Suppressor macrophage treated with lipopolysaccharide for 4 hours (primary cell): Measurements from ENCODE around the gene B4GALNT2.
"Not testable (repeated sequence)": the region's sequence is repeated elsewhere in the genome, so short reads cannot be mapped to it uniquely, and the experiment has no call there.

Source experiments
- DNase-seq: peaks from one replicate; pipeline ENCODE4 v3.0.0-alpha.2; 2020

B4GALNT2 gene, protein sequence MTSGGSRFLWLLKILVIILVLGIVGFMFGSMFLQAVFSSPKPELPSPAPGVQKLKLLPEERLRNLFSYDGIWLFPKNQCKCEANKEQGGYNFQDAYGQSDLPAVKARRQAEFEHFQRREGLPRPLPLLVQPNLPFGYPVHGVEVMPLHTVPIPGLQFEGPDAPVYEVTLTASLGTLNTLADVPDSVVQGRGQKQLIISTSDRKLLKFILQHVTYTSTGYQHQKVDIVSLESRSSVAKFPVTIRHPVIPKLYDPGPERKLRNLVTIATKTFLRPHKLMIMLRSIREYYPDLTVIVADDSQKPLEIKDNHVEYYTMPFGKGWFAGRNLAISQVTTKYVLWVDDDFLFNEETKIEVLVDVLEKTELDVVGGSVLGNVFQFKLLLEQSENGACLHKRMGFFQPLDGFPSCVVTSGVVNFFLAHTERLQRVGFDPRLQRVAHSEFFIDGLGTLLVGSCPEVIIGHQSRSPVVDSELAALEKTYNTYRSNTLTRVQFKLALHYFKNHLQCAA

DNA sequence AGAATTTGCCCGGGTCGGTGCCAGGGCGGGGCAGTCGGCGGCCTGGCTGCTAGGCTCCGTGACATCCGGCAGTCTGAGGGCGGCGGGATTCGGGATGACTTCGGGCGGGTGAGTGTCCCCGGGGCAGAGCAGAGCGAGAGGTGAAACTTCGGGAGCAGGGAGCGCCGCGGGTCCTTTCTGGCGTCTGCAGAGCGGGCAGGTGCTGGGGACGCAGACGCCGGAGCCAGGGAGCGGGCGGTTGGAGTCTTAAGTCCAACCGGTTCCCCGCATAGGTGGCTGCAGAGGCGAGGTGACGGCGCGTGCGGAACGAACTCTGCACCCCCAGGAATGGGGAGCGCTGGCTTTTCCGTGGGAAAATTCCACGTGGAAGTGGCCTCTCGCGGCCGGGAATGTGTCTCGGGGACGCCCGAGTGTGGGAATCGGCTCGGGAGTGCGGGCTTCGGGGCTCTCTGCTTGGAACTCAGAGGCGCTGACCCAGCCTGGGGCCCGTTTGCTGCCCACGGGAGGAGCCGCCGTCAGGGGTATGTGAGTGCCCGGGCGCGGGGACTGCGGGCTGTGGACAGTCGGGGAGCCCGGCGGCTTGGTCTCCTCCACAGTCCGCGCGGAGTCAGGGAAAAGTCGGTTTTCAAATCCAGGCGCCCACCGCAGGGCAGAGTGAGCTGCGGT, at the start of gene B4GALNT2:
B4GALNT2 (plus strand) TSS at position 71 of the 666 bp plus-strand sequence; CDS start at position 95, 24 bp downstream.
- no peak for DNase-seq

DNA sequence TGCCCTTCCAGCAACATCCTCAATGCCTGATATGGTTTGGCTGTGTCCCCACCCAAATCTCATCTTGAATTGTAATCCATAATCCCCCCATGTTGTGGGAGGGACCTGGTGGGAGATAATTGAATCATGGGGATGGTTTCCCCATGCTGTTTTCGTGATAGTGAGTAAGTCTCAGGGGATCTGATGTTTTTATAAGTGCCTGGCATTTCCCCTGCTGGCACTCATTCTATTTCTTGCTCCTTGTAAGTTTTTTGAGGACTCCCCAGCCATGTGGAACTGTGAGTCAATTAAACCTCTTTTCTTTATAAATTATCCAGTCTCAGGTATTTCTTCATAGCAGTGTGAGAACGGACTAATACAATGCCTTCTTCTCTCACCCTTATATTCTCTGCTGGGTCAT, 47.5 kb upstream of the B4GALNT2 start:
- not testable (repeated sequence) for DNase-seq

DNA sequence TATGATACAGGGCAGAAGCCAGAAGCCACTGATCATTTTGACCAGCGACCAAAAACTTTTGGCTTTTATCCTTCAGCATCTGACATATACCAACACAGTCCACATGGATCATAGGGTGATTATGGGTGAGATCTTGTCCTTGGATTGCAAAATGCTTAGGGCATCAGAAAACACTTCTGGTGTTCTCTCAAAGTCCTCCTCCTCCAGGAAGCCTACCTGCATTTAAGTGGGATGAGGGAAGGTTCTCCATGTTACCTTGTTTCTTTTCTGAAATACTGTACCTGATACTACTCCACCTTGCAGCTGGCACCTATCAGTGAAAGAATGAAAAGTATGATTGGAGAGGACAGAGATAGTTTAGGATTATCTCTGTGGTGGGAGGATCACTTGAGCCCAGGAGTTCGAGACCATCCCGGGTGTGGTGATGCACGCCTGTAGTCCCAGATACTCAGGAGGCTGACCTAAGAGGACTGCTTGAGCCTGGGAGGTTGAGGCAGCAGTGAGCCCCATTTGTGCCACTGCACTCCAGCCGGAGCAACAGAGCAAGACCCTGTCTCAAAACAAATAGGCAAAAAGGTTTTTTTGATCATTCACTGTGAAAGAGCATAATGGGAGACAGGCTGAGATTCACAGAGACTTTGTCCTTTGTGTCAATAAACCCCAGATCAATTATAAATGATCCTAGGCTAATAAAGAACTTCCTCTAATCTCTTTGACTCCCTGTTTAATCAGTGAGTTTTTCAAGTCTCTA, 46.8 kb upstream of the B4GALNT2 start:
- no peak for DNase-seq

DNA sequence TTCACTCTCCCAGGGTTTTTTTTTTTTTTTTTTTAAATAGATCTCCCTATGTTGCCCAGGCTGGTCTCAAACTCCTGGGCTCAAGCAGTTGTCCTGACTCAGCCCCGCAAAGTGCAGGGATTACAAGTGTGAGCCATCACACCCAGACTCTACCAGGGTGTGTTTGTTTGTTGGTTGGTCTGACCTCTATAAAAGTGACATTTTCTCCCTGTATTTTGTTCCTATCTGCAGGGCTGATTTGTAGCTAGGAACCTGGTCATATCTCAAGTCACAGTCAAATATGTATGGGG, 46.3 kb upstream of the B4GALNT2 start:
- DNase-seq: no peak

DNA sequence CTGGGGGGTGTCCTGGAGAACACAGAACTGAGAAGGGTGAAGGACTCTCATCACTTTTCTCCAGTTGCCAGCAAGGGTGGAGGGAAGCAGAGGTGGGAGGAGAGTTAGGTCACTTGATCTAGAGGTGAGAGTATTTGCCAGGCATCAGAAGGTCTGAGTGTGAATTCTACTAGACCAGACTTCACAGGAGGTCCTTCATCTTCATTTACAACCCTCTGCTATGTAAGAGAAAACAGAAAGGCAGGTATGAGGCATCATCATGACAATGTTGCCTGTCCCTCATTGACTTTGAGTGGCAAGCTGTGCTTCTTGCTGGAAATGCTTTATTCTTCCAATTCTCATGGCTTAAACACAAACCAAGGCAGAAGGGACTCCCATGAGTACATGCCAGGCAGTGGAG, 45.9 kb upstream of the B4GALNT2 start:
- DNase-seq: no peak

DNA sequence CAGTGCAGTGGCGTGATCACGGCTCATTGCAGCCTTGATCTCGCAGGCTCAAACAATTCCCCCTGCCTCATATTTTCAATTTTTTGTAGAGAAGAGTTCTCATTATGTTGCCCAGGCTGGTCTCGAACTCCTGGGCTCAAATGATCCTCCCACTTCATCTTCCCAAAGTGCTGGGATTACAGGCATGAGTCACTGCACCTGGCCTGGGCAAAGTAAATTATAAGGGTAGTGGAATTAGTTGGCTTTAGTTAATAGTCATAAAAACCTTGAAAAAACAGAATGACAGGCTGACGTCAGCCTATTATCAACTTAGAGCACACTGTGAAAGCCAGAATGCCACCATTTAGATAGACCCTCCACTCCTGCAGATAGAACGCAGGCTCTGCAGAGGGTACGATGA, 43.5 kb upstream of the B4GALNT2 start:
- DNase-seq: no peak

DNA sequence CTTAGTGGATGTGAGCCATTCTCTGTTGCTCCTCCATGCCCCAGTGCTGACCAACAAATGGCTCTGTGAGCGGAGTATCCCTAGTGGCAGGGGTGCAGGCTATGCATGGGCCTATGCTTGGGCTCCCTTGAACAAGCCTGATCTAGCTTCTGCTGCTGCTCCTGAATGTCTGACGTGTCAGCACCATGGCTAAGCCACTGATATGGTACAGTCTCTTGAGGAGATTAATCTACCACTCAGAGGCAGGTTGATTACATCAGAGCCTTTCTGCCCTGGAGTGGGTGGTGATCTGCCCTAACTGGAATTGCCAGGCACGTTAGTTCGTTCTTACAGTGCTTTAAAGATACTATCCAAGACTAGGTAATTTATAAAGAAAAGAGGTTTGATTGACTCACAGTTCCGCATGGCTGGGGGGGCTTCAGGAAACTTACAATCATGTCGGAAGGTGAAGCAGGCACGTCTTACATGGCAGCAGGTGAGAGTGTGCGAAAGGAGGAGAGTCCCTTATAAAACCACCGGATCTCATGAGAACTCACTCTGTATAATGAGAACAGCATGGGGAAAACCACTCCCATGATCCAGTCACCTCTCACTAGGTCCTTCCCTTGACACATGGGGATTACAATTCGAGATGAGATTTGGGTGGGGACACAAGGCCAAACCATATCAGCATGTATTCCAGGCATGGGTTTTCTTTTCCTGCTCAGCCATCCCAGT, 41.5 kb upstream of the B4GALNT2 start:
- DNase-seq: no peak

DNA sequence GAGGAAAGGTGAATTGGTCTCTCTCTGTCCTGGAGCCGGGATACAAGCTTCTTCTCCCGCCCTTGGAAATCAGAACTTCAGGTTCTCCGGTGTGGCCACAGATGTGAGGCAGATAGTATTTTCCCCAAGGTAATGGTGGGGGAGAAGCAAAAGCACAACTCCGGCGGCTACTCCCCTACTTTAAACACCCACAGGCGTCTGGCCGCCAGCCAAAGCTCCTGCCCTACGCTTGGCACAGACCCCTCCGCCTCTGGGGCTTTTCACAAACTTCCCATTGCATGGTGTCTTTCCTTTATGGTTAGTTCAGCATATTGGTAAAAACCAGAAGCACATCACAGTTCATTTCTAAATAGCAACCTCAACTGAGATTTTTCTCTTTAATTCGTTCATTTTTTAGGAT, 39.4 kb upstream of the B4GALNT2 start:
- DNase-seq: no peak

DNA sequence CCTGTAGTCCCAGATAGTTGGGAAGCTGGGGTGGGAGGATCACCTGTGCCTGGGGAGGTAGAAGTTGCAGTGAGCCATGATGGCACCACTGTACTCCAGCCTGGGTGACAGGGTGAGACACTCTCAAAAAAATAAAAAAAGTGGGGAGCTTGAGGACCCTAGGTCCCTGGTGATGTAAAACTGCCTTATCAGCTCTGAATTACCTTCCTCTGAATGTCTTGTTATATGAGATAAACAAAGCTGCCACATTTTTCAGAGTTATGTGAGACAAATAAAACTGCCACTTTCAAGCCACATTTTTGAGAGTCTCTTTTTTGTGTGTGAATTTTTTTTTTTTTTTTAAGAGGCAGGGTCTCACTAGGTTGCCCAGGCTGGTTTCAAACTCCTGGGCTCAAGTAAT, 32.0 kb upstream of the B4GALNT2 start:
- no peak for DNase-seq

DNA sequence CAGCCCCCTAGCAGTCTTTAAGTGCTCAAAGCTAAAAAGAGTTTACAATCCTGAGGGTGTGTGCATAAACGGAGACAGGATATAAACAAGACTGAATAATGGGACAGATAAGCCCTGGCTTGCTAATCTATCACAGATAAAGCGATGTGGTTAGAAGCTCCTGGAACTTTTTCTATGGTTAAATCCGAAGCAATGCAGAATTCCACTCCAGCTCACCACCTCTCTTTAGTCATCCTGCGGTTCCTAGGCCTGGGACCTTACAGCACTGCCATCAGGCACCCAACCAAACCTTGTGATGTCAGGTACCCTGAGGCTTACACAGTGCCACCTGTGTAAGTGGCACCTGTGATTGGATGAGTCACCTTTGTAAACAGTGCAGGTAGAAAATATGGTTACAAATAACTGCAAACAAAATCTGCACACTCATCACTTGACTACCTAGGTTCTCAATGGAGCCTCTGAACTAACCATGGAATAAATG, 31.5 kb upstream of the B4GALNT2 start:
- no peak for DNase-seq

DNA sequence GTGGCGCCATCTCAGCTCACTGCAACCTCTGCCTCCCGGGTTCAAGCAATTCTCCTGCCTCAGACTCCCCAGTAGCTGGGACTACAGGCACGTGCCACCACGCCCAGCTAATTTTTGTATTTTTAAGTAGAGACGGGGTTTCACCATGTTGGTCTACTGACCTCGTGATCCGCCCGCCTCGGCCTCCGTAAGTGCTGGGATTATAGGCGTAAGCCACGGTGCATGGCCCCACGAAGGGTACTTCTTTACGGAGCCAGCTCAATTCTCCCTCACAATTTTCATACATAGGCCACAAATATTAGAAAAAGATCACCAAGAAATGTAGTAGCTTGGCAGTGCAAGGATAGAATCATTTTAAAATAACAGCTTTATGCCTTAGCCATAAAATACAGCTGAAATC, 29.2 kb upstream of the B4GALNT2 start:
- DNase-seq: not testable (repeated sequence)

DNA sequence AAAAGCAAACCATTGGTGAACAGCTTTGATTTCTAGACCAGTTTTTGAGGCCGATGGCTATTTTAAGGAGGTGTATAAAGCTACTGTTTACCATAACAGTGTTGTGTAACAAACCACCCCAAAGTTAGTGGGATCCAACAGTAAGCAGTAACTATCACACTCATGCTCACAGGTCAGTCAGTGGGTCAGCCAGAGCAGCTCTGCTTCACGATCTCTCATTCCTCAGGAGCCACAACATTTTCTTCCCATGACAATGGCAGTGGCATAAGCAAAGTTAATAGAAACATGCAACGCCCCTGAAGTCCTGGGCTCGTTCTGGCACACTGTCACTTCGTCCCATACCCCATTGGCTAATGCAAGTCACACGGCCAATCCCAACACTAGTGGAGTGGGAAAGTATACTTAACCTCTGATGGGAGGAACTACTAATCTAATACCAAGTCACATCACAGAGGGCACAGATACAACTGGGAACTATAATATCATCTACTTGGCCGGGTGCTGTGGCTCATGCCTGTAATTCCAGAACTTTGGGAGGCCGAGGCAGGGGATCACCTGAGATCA, 28.0 kb upstream of the B4GALNT2 start:
- no peak for DNase-seq

DNA sequence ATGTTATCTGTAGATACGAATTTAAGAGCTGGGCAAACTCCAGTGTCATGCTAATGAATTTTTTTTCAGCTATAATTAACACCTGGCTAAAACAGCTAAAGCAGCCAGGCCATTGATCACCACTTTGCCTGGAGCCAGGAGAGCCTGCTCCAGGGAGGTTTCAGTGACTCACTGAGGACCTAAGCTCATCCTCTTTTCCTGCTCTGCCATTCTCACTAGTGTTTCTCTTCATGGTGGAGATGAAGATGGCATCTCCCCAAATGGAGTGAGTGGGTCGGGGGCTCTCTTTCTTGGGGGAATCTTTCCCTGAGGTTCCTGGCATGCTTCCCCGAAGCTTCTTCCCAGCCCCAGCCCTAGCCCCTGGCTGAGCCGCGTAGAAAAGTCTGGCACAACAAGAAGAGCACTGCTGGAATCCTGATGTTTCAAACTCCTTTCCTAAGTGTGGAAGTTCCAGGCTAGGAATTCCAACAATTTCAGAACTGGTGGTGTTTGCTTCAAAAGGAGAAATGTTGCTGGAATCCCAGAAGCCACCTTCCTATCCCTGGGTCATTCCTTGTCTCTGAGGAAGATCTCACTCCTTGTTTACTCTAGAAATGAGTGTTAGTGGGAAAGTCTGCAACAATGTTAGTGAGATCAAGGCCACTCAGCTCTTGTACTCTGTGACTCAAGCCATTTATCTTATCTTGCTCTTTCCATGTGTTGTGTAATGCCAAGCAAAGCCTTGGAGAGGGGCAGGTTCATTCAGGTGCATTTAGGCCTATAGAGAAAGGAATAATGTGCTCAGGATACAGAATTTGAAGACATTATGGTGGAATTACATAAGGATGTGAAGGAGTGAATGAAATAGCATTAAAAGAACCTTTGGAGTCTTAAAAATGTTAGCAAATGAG, 26.0 kb upstream of the B4GALNT2 start:
- no peak for DNase-seq

DNA sequence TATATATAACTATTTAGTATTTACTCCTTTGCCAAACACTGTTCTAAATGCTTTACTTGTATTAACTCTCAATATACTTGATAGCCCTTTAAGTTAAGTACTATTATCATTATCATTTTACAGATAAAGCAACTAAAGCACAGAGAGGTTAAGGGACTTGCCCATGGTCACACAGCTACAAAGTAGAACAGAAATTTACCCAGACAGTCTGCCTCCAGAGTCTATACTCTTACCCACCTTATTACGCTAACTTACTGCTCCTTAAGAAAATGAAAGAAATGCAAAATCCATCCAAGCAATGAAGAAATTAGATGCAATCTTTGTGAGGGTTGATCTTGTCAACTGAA, 25.4 kb upstream of the B4GALNT2 start:
- no peak for DNase-seq

DNA sequence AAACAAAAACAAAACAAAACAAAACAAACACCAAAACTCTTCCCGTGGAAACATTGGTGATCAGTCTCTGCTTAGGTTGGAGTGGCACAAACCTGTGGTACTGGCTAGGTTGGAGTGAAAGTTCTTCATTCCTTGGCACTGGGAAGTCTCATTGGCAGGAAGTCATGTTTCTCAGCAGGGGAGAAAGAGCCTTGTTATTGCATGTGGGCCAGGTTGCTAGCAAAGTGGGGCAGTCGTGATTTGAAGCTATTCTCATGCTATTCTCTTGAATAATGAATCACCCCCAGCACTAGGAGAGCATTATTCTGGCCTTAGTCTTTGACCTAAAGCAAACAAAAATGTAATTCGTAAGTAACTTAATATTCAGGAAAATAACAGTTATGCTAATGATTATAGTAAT, 24.3 kb upstream of the B4GALNT2 start:
- no peak for DNase-seq

DNA sequence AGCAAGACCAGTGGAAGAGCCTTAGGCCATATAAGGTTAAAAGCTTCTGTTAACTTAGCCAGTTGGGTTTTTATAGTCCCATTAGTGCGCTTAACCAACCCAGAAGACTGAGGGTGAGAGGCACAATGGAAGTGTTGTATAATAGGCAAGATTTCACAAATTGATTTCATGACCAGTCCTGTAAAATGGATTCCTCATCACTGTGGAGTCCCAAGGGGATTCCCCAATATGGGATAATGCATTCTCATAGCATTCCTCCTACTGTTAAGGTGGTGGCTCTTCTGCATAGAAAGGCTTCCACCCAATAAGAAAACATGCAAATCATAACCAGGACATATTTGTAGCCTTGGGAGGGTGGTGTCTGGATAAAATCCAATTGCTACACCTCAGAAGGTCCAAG, 22.1 kb upstream of the B4GALNT2 start:
- DNase-seq: no peak

DNA sequence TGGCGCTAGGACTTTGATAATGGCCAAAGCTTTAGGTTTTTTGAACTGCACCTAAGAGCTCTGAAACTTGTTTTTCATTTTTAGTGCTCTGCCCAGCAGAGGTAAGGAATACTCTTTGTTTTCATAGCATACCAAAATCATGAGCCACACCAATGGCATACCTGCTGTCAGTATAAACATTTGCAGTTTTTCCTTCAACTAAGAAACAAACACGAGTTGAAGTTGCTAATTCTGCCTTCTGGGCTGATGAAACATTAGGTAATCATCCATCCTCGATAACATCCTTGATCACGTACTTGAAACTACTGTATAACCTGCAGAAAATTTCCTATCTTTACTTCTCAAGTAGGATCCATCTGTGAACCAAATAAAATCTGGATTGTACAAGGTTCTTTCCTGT, 20.6 kb upstream of the B4GALNT2 start:
- DNase-seq: no peak

DNA sequence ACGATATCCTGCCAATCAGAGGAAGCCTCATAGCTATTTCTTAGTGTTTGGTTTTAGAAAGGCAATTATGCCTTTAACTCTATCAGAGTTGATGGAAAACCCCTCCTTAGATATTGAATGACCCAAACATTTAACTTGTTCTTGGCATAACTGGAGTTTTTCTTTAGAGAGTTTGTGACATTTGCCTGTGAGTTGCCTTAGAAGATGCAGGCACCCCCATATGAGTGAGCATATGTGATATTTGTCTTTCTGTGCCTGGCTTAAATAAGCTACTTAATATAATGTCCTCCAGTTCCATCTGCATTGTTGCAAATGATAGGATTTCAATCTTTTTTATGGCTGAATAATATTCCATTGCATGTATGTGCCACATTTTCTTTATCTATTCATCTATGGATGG, 19.6 kb upstream of the B4GALNT2 start:
- no peak for DNase-seq

DNA sequence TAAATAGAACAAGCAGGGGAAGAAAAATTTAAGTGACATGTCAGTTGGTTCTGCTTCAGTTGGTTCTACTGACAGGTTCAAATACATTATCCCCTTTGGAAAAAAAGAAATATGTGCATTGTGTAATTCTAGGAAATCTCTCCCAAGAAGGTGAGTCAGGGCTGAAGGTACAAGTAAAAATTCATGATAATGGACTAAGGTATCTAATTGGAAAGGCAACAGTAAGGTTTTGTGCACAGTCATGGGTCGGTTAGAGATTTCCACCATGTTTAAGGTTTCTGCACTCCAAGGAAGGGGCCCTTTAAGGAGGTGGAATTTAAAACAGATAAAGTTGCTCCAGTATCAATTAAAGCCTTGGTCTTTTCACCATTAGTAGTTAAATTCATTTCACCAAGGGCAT, 17.9 kb upstream of the B4GALNT2 start:
- no peak for DNase-seq

DNA sequence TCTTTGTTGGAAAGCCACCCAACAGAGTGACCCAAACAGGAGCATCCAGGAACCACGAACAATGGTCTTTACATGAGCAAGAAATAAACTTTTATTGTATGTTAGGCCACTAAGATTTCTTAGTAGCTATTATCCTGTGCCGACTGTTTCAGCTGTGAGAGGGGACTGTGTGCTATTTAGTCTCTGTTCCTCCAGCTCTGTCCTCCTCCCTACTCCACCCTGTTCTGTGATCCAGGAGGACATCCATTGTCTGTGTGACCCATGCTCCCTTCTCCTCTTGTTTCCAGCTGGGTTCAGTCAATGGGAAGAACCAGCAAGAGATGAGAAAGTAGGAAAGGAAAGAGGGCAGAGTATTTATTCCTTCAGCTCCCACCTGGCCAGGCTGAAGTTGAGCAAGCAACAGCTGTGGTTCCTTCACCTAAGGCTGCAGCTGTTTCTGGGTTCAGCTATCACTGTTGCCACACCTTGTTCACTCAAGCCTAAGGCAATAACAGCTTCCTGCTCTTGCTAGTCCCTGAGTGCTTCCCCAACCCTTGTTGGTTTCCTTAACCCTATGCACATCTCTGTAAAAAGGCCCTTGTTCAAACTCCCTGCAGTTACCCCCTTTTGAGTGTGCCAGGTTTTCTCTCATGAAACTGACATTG, 14.9 kb upstream of the B4GALNT2 start:
- DNase-seq: no peak

DNA sequence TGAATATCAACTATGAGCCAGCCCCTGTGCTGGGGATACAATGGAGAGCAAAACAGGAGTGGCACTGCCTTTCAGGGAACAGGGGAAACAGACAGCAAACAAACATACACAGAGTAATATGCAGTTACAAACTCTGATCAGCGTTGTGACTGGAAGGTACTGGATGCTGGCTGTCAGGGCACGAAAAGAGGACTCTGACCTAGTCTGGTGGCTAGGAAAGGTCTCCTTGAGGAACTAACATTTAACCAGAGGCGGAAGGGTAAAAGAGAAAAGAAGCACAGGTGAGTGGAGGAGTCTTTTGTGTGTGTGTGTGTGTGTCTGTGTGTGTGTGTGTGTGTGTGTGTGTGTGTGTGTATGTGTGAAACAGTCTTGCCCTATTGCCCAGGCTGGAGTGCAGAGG, 12.4 kb upstream of the B4GALNT2 start:
- DNase-seq: no peak
